H9 (cell line): Measurements from ENCODE around the gene MTA1. TPM values are rescaled to one million over a fixed set of nuclear protein-coding genes. Genes with fewer than 3 reads are reported as not detected.

Experiments used
- DNase-seq: peaks from one replicate; pipeline ENCODE4 v3.0.0-alpha.2; 2017
- H2AFZ ChIP-seq: one replicate; pipeline ENCODE4 v1.6.1; 2013; ENCODE audit warnings: mild to moderate bottlenecking, low read length, control low read depth, moderate library complexity
- H2AK5ac ChIP-seq: 2 replicates; pipeline ENCODE4 v1.6.1; 2013; ENCODE audit warnings: low read length, control low read depth, mixed read lengths; ENCODE audit not compliant: insufficient read length
- H2BK120ac ChIP-seq: one replicate; pipeline ENCODE4 v1.6.1; 2013; ENCODE audit warnings: low read depth, mild to moderate bottlenecking, low read length, control low read depth, inconsistent platforms; ENCODE audit not compliant: poor library complexity, severe bottlenecking
- H2BK12ac ChIP-seq: 2 replicates; pipeline ENCODE4 v1.6.1; 2013; ENCODE audit warnings: low read length, control low read depth, mixed read lengths, low read depth; ENCODE audit not compliant: insufficient read length
- H2BK15ac ChIP-seq: 2 replicates; pipeline ENCODE4 v1.6.1; 2013; ENCODE audit warnings: low read depth, low read length, control low read depth
- H2BK20ac ChIP-seq: one replicate; pipeline ENCODE4 v1.6.1; 2013; ENCODE audit warnings: low read depth, mild to moderate bottlenecking, low read length, control low read depth, inconsistent platforms; ENCODE audit not compliant: poor library complexity, severe bottlenecking
- H2BK5ac ChIP-seq: 2 replicates; pipeline ENCODE4 v1.6.1; 2013; ENCODE audit warnings: low read length, control low read depth, mixed read lengths; ENCODE audit not compliant: insufficient read length
- H3K14ac ChIP-seq: 2 replicates; pipeline ENCODE4 v1.6.1; 2013; ENCODE audit warnings: low read length, control low read depth; ENCODE audit not compliant: insufficient read depth
- H3K18ac ChIP-seq: 2 replicates; pipeline ENCODE4 v1.6.1; 2013; ENCODE audit warnings: low read depth, mild to moderate bottlenecking, mixed read lengths, low read length, control low read depth; ENCODE audit not compliant: insufficient read length
- H3K23ac ChIP-seq: 2 replicates; pipeline ENCODE4 v1.6.1; 2013; ENCODE audit warnings: low read length, control low read depth, mixed read lengths, low read depth; ENCODE audit not compliant: insufficient read length
- H3K23me2 ChIP-seq: 2 replicates; pipeline ENCODE4 v1.6.1; 2013; ENCODE audit warnings: low read depth, mild to moderate bottlenecking, mixed read lengths, low read length, control low read depth; ENCODE audit not compliant: insufficient read length, poor library complexity, severe bottlenecking
- H3K27ac ChIP-seq: 2 replicates; pipeline ENCODE4 v1.5.1; 2013; ENCODE audit warnings: low read length, control low read depth, mixed read lengths, low read depth; ENCODE audit not compliant: insufficient read length
- H3K27me3 ChIP-seq: 2 replicates; pipeline ENCODE4 v1.6.1; 2013; ENCODE audit warnings: low read length, control low read depth, inconsistent platforms; ENCODE audit not compliant: insufficient read depth
- H3K4ac ChIP-seq: 2 replicates; pipeline ENCODE4 v1.6.1; 2013; ENCODE audit warnings: low read depth, mild to moderate bottlenecking, control low read depth, inconsistent platforms, low read length, moderate library complexity
- H3K4me1 ChIP-seq: 2 replicates; pipeline ENCODE4 v1.6.1; 2013; ENCODE audit warnings: low read length, control low read depth, inconsistent platforms; ENCODE audit not compliant: insufficient read depth
- H3K4me2 ChIP-seq: 2 replicates; pipeline ENCODE4 v1.6.1; 2013; ENCODE audit warnings: low read length, control low read depth, mixed read lengths; ENCODE audit not compliant: insufficient read length, insufficient read depth
- H3K56ac ChIP-seq: 2 replicates; pipeline ENCODE4 v1.6.1; 2013; ENCODE audit warnings: low read depth, mild to moderate bottlenecking, mixed read lengths, low read length, control low read depth; ENCODE audit not compliant: insufficient read length
- H3K79me1 ChIP-seq: 2 replicates; pipeline ENCODE4 v1.6.1; 2013; ENCODE audit warnings: low read depth, mild to moderate bottlenecking, moderate library complexity, low read length, control low read depth, inconsistent platforms; ENCODE audit not compliant: insufficient read depth, poor library complexity, severe bottlenecking
- H3K79me2 ChIP-seq: 2 replicates; pipeline ENCODE4 v1.6.1; 2013; ENCODE audit warnings: low read length, control low read depth, inconsistent platforms; ENCODE audit not compliant: insufficient read depth
- H3K9ac ChIP-seq: 2 replicates; pipeline ENCODE4 v1.6.1; 2013; ENCODE audit warnings: low read length, control low read depth, mixed read lengths; ENCODE audit not compliant: insufficient read length; ENCODE audit errors: extremely low read depth
- H3K9me3 ChIP-seq: one replicate; pipeline ENCODE4 v1.6.1; 2013; ENCODE audit warnings: low read depth, low read length, inconsistent platforms; ENCODE audit not compliant: control insufficient read depth
- H3T11ph ChIP-seq: one replicate; pipeline ENCODE4 v1.6.1; 2013; ENCODE audit warnings: mild to moderate bottlenecking, low read length, control low read depth, inconsistent platforms
- H4K20me1 ChIP-seq: one replicate; pipeline ENCODE4 v1.6.1; 2013; ENCODE audit not compliant: control insufficient read depth, insufficient read length, insufficient read depth
- H4K5ac ChIP-seq: 2 replicates; pipeline ENCODE4 v1.6.1; 2013; ENCODE audit warnings: low read depth, mild to moderate bottlenecking, mixed read lengths, low read length, control low read depth; ENCODE audit not compliant: insufficient read length
- H4K8ac ChIP-seq: replicated peaks from 2 replicates; pipeline ENCODE4 v1.6.1; 2013; ENCODE audit warnings: low read length, control low read depth, mixed read lengths, low read depth; ENCODE audit not compliant: insufficient read length
- H4K91ac ChIP-seq: 2 replicates; pipeline ENCODE4 v1.6.1; 2013; ENCODE audit warnings: low read depth, mild to moderate bottlenecking, moderate library complexity, mixed read lengths, low read length, control low read depth; ENCODE audit not compliant: insufficient read length
- H3K27ac Mint-ChIP-seq, 3 experiments: 2 replicates in 2 of 3; 3 replicates in 1 of 3; pipeline ENCODE4 v1.8.0; 2020 to 2021; ENCODE audit warnings: mixed read lengths in 3 of 3, mild to moderate bottlenecking in 1 of 3, moderate library complexity in 1 of 3
- H3K27me3 Mint-ChIP-seq: 2 replicates; pipeline ENCODE4 v1.8.0; 2021; ENCODE audit warnings: low read depth, mild to moderate bottlenecking, moderate library complexity, mixed read lengths
- H3K36me3 Mint-ChIP-seq, 3 experiments: 2 replicates in 2 of 3; 3 replicates in 1 of 3; pipeline ENCODE4 v1.8.0; 2020 to 2021; ENCODE audit warnings: low read depth in 3 of 3, mixed read lengths in 3 of 3; ENCODE audit not compliant: insufficient read depth in 1 of 3
- H3K4me1 Mint-ChIP-seq, 2 experiments: 2 replicates each; pipeline ENCODE4 v1.8.0; 2020; ENCODE audit warnings: mixed read lengths in 2 of 2
- H3K4me3 Mint-ChIP-seq, 2 experiments: 2 replicates in 1 of 2; 3 replicates in 1 of 2; pipeline ENCODE4 v1.8.0; 2020 to 2021; ENCODE audit warnings: mild to moderate bottlenecking in 2 of 2, mixed read lengths in 2 of 2, moderate library complexity in 1 of 2
- H3K9me3 Mint-ChIP-seq, 2 experiments: 2 replicates in 1 of 2; 3 replicates in 1 of 2; pipeline ENCODE4 v1.8.0; 2020; ENCODE audit warnings: mild to moderate bottlenecking in 2 of 2, mixed read lengths in 2 of 2, moderate library complexity in 1 of 2
- CTCF ChIP-seq: fragments of 200-600 bp; sonication (generic); conservative IDR thresholded peaks from 3 replicates; pipeline ENCODE4 v1.8.0; 2021; ENCODE audit warnings: antibody characterized with exemption, mild to moderate bottlenecking
- WGBS: extraction: QIAGEN DNeasy Blood & Tissue Kit; methylation state at CpG from one replicate; pipeline ENCODE4 v1.1.7; 2013; ENCODE audit warnings: missing lambda C conversion rate, low lambda C conversion rate, mixed read lengths; ENCODE audit not compliant: insufficient read length; ENCODE audit errors: extremely low coverage; 5-methylcytosine and 5-hydroxymethylcytosine counted together
- total RNA-seq: library from RNA; stranded (reverse); gene quantifications from 2 replicates; pipeline ENCODE4 v1.2.1, GENCODE V29; 2021

MTA1 gene
- total RNA-seq, 1 experiment from 2014 or later, result 230 TPM

- no peak overlapping the region for H3K23ac ChIP-seq
Measured at GRCh38 chr14:105458010-105458409, 38.4 kb downstream of the MTA1 start.

More at GRCh38 chr14:105458010-105458409, 38.4 kb downstream of the MTA1 start:
- WGBS, result no CpG with 5 or more reads among the region's 18 CpGs
- H3K79me2 ChIP-seq, result no peaks in the 10 kb centered on the region
- no peaks in the 10 kb centered on the region for H3K27me3 Mint-ChIP-seq
- peaks cover 20 to 51% (median 49%) of the 10 kb centered on the region in 3 experiments; a peak in 6 of 7 replicates for H3K36me3 Mint-ChIP-seq
- no peak overlapping the region for H2BK15ac ChIP-seq
- H3K9ac ChIP-seq, result no peak overlapping the region
- no peak overlapping the region for H2AK5ac ChIP-seq
- TF ChIP-seq CTCF, result no peak
- no peak overlapping the region for H2BK5ac ChIP-seq
- H2BK12ac ChIP-seq, result no peak overlapping the region
- no peak overlapping the region for H3T11ph ChIP-seq
- H2BK120ac ChIP-seq, result no peak overlapping the region
- H3K14ac ChIP-seq, result no peak overlapping the region
- no peaks in the 10 kb centered on the region for H3K27me3 ChIP-seq
- 0 out of 4 replicates have a peak, but pooled peaks cover 0 to 1% of the 10 kb centered on the region in 2 experiments for H3K4me1 Mint-ChIP-seq
- H4K20me1 ChIP-seq, result no peaks in the 10 kb centered on the region
- H3K9me3 ChIP-seq, result no peaks in the 10 kb centered on the region
- no peak overlapping the region for H4K5ac ChIP-seq
- H3K56ac ChIP-seq, result no peak overlapping the region
- H3K4ac ChIP-seq, result no peak overlapping the region
- H3K27ac Mint-ChIP-seq, result no peak overlapping the region
- H4K91ac ChIP-seq, result no peak overlapping the region
- H3K4me2 ChIP-seq, result no peak overlapping the region
- H4K8ac ChIP-seq, result no peak overlapping the region
- no peaks in the 10 kb centered on the region for H3K4me1 ChIP-seq
- no peaks in the 10 kb centered on the region for H3K23me2 ChIP-seq
- no peaks in the 10 kb centered on the region for H3K79me1 ChIP-seq
- no peak overlapping the region for H3K27ac ChIP-seq
- H2AFZ ChIP-seq, result no peak overlapping the region
- no peak overlapping the region for H2BK20ac ChIP-seq
- no peak for DNase-seq
- no peak overlapping the region for H3K18ac ChIP-seq
- H3K4me3 Mint-ChIP-seq, result no peak overlapping the region
- no peaks in the 10 kb centered on the region; a peak in 1 of 5 replicates for H3K9me3 Mint-ChIP-seq
